ENCODE measurements around the gene PRDM13.
"Not testable (repeated sequence)": the region's sequence is repeated elsewhere in the genome, so short reads cannot be mapped to it uniquely, and the experiment has no call there.

PRDM13 gene

GRCh38 chr6:99606656-99607415, at the start of gene PRDM13:
TSS of gene PRDM13 (plus strand) at chr6:99606833. CDS start at chr6:99607035, 202 bp downstream.
- no peak for DNase-seq

DNA sequence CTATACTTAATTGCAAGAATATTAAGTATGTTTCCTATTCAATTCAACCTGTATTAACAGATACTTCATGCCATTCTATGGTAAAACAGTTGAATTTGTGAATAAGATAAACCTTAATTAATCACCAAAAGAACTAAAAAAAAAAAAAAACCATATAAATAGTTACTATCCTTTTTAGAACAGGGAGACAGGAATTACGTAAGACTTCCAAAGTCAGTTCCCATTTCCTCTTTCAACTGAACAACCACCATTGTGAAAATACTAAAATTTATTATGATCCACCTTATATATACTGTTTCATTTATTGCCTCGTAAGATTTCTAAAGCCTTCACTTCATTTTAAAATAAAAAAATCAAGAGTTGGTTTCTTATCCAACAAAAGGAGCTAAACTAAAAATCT, 47.6 kb upstream of the PRDM13 start:
- DNase-seq, result no peak

DNA sequence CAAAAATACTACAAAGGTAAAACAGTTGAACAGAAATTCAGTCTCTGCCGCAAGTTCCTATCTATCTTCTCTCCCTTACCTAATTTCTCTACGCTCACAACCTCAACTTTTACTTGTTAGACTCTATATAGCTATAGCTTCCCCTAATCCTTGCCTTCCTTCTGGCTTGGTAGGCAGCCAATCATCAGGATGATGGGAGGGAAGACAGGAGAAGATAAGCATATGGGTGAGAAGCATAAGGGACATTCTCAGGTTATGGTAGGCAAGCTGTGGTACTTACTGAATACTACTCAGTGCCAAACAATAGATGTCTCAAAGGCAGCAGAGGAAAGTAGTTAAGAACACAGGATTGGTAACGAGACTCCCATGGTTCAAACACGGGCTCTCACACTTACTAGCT, 46.0 kb upstream of the PRDM13 start:
- no peak for DNase-seq

DNA sequence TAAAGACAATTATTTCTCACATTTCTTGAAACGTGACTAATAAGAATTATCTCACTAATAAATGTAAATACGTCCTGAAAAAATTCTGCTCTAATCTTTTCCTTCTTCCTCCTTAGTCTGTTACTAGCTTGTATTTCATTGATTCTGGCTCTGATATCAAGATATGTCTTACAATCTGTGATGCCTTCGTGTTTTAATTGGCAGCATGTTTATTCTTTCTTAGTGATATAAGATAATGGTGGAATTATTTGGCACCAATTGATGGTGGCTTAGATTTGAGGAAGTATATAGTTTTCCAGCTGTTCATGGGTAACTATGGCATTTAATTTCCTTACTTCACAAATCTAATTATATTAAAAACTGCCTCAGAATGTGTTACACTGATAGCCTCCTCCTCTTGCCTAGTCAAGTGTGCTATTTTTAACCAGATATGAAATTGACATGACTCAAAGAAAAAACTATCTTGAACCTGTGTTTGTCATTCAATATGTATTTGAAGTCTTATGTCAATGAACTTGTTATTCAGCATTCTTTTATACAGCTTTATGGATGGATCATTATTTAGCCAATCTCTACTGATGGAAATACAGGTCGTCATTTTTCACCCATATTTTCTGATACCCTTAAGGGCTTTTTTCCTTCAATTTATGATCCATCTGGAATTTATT, 43.4 kb upstream of the PRDM13 start:
- DNase-seq, result no peak

- DNase-seq, result peak; percentile 86 to 88
These were observed 38.3 kb upstream of the PRDM13 start, which contains the start of gene CCNC for GRCh38 chr6:99568103-99568933. TSS of gene CCNC (minus strand) at chr6:99568660. CDS start at chr6:99568527, 133 bp downstream.

DNA sequence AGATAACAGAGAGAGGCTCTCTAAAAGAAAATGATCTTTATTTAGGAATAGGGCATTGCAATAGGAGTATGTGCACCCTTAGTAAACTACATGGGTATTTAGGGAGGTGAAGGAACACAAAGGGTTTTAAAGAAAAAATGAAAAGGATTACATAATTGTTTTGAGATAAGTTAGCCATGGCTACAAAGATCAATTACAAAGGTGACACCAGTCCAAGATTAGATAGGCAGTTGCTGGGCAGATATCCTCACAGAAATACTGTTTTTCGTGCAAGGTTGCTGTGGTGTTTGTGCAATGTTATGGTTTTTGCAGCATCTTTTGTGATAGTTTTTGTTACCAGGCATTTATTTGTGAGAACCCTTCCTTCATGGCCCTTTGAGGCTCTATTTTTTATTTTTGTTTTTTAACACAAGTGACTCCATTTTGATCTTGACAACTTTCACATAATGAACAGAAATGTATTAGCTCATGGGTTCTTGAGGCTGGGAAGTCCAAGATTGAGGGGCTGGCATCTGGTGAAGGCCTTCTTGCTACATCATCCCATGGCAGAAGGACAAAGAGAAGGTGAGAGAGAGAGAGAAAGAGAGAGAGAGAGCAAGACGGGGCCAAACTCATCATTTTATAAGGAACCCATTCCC, 32.5 kb upstream of the PRDM13 start:
- no peak for DNase-seq

DNA sequence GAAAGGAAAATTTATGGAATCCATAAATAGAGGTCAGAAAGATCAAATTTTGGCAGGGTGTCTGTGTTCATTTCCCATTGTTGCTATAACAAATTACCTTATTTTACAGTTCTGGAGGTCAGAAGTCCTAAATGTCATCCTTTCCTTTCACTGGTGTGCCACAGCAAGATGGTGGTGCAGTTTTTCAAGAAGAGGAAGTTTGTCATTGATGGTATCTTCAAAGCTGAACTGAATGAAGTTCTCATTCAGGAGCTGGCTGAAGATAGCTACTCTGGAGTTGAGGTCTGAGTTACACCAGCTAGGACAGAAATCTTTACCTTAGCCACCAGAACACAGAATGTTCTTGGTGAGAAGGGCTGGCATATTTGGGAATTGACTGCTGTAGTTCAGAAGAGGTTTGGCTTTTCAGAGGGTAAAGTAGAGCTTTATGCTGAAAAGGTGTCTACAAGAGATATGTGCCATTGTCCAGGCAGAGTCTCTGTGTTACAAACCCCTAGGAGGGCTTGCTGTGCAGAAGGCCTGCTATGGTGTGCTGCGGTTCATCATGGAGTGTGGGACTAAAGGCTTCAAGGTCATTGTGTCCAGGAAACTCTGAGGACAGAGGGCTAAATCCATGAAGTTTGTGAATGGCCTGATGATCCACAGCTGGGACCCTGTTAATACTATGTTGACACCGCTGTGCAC, 30.9 kb upstream of the PRDM13 start:
- no peak for DNase-seq

- no peak for DNase-seq
These were observed 26.9 kb upstream of the PRDM13 start for GRCh38 chr6:99579781-99580180.

- no peak for DNase-seq
These were observed 18.8 kb upstream of the PRDM13 start for GRCh38 chr6:99587792-99588191.

- peak; percentile 39 to 79 for DNase-seq
These were observed 17.9 kb upstream of the PRDM13 start for GRCh38 chr6:99588618-99589289.

DNA sequence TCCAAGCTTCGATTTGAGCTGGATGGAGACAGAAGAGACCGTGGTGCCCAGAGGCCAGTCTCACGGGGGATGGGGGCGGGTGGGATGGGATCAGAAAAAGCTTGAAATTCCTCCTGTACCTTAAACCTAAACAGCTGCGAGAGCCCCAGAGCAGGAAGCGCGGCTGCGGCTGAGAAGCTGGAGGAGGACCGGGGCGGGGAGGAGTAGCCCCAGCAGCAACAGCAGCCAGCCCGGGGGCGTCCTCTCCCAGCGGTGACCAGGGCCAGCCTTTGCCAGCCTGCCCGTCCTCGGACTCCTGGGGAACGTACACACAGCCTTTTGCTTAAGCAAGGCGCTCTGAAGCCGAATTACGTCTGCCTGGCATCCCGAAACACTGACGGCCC, 17.4 kb upstream of the PRDM13 start:
- DNase-seq, result no peak

DNA sequence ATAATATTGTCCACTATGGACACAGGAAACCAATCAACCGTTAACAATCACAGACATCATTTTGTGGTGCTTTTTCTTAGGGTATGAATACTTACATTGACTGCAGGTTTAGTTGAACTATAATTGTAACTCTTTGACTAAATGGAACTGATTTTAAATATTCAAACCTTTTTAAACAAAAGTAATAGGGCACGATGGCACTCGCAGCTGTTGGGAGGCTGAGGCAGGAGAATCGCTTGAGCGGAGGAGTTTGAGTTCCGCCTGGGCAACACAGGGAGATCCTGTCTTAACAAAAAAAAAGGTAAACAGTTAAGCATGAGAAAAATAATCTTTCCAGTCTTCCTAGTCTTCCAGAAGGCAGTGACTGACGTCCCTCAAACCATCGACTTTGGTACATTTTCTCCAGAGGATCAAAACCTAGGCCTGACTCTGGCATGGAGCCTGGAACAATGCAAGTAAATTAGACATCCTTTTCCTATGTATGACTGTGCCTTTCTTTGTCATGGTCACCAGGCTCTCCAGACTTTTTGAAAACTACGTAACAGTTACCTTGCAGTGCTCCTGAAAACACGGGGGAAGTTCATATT, 16.6 kb upstream of the PRDM13 start:
- no peak for DNase-seq

- no peak for DNase-seq
These were observed 15.6 kb upstream of the PRDM13 start for GRCh38 chr6:99590728-99591672.

DNA sequence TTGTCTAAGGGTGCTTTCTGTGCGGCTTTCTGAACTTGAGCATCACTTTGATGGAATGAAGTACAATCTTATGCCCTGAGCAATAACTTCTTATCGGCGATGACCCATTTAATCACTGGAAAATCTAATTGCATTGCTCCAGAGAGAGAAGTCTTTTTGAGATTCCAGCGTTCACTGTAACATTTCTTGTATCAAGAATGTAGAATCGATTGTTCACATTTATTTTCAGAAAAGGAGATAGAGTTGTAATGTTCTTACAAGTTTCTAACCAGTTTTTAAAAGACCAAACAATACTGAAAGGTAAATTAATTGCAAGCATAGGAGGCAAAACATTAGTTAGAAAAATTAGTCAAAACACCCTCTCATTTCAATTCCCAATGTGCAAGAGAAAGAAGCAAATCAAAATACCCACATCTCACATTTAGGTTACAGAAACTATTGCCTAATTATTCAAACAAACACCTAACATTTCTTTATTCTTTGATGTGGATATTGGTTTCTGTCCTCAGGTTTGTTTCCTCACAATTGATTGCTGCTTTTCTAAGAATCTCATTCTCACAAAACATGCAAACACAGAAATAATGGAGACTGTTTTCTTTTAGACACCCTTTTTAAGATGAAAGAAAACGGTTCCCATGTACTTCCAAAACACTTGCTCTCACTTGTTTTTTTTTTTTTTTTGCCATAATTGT, 14.8 kb upstream of the PRDM13 start:
- DNase-seq, result no peak

DNA sequence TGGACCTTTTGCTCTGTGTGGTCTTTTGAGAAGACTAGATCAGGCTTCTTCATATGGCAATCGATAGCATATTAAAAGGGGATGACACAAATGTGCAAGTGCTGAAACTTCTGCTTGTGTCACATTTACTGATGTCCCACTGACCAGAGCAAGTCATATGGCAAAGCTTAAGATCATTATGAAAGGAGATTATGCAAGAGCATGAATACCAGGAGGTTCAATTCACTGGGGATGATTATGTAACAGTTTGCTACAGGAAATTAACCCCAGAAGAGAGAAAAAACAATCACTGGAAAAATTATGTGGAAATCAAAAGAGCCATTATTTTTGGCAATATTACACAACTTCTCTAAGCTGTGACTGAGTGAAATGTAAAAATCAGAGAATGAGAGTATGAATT, 13.7 kb upstream of the PRDM13 start:
- DNase-seq, result no peak

DNA sequence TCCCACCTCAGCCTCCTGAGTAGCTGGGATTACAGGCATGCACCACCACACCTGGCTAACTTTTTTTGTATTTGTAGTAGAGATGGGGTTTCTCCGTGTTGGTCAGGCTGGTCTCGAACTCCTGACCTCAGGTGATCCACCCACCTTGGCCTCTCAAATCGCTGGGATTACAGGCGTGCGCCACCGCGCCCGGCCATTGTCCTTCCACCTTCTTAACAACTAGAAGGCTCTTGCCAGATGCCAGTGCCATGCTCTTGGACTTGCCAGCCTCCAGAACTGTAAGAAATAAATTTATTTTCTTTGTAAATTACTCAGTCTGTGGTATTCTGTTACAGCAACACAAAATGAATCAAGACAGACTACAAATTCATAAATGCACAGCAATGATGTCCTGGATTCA, 11.9 kb upstream of the PRDM13 start:
- not testable (repeated sequence) for DNase-seq

- DNase-seq, result no peak
These were observed 3.9 kb upstream of the PRDM13 start for GRCh38 chr6:99602520-99603420.

DNA sequence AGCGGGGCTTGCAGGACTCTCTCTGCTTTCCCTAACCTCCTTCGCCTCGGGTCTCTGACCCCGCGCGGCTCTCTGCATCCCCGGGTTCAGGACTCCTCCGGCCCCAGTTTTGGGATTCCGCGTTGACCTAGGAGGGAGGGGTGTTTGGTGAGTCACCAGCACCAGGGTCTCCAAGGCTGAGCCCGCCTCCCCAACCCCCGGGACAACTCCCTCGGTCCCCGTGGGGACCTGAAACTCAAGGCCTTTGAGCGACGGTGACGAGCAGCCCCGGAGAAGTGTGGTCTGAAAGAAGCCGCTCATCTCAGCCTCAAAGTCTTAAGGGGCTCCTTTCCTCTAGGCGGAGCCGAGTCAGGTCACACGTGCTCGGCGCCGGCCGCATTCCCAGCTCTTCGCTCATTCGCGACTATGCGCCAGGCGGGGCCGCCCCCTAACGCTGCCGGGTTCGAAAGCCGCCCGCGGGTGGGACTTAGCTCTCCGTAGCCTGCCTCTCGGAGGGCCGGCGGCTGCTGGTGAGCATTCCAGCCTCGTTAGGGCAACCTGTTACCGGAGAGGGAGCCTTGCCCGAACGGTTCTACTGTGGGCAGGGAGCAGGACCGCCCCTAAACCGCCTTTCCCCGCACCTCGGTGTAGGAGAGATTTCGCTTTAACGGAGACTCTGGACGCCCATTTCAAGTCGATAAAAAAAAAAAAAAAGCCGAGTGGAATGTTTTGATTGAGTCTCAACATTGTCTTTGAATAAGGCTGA, 3.0 kb upstream of the PRDM13 start:
- no peak for DNase-seq
